ENCODE results near the gene CCL22. TPM values are rescaled to one million over a fixed set of nuclear protein-coding genes. Genes with fewer than 3 reads are reported as not detected.

The CCL22 gene
- total RNA-seq, 1 experiment from 2014 or later, result 0.66 TPM

- ATAC-seq (no peak), DNase-seq (ENCODE audit: low read depth, low spot score) (no peak)
- BruUV-seq (replicated peaks), result no TSS peak
- Histone ChIP-seq H3K4me2 (ENCODE audit: low read length) (no peak overlapping the region), H3K4me3 (replicated peaks in 1 of 2; ENCODE audit: low read depth in 1 of 2, low read length in 2 of 2) (no peak overlapping the region), H3K27me3 (ENCODE audit: insufficient read depth, low read length) (no peaks in the 10 kb centered on the region), H3K79me2 (ENCODE audit: insufficient read depth, low read length) (no peaks in the 10 kb centered on the region), H3K9me2 (ENCODE audit: insufficient read depth) (no peaks in the 10 kb centered on the region), H3K4me1 (ENCODE audit: control insufficient read depth in 1 of 2, insufficient read depth in 2 of 2, low read length in 2 of 2) (peaks cover 13 to 23% of the 10 kb centered on the region in 2 experiments; a peak in 3 of 4 replicates), H2AFZ (ENCODE audit: low read depth, low read length, poor library complexity, severe bottlenecking) (no peak overlapping the region), H3K9ac (ENCODE audit: low read length) (no peak overlapping the region), H3K9me3 (ENCODE audit: control insufficient read depth in 1 of 2, insufficient read depth in 1 of 2, low read depth in 1 of 2, low read length in 2 of 2) (no peaks in the 10 kb centered on the region), H4K20me1 (ENCODE audit: insufficient read depth) (no peaks in the 10 kb centered on the region), H3K36me3 (ENCODE audit: control insufficient read depth in 1 of 2, insufficient read depth in 2 of 2, low read length in 2 of 2) (no peaks in the 10 kb centered on the region), H3K27ac (ENCODE audit: low read depth, low read length) (no peak overlapping the region)
- ChIA-PET CTCF (no interaction called here), RAD21 (ENCODE audit: low non-redundant PET in 1 of 2, low total read pairs in 2 of 2, uncharacterized antibody in 2 of 2, unreplicated experiment in 2 of 2) (no interaction called here), POLR2A (no interaction called here)
- TF ChIP-seq YY1 (IDR thresholded peaks at IDR 0.05; ENCODE audit: extremely low read depth, insufficient replicate concordance, low read depth, low read length), result no peak
- TF ChIP-seq TCF7L2 (IDR thresholded peaks at IDR 0.05; ENCODE audit: borderline replicate concordance, extremely low read depth, insufficient read depth, insufficient read length), result no peak
- TF ChIP-seq ELF1 (IDR thresholded peaks at IDR 0.05; ENCODE audit: borderline replicate concordance, low read depth), result no peak
- no peak for TF ChIP-seq EZH2phosphoT487 (IDR thresholded peaks at IDR 0.05; ENCODE audit: borderline replicate concordance)
- TF ChIP-seq ZBTB33 (IDR thresholded peaks at IDR 0.05; ENCODE audit: extremely low read depth, insufficient replicate concordance, low read length), result no peak
- TF ChIP-seq SP1 (IDR thresholded peaks at IDR 0.05; ENCODE audit: low read depth), result no peak
- no peak for TF ChIP-seq MAX (IDR thresholded peaks at IDR 0.05)
- TF ChIP-seq JUND (IDR thresholded peaks at IDR 0.05), result no peak
- TF ChIP-seq RAD21 (IDR thresholded peaks at IDR 0.05; ENCODE audit: low read depth), result no peak
- TF ChIP-seq CEBPB (IDR thresholded peaks at IDR 0.05; ENCODE audit: low read depth), result no peak
- no peak for TF ChIP-seq CTCF (IDR thresholded peaks at IDR 0.05 in 2 of 3, conservative IDR thresholded peaks at IDR 0.05 in 1 of 3; ENCODE audit: borderline replicate concordance in 1 of 3, insufficient read depth in 1 of 3, low read depth in 2 of 3, low read length in 2 of 3)
- no peak for TF ChIP-seq CBX3 (IDR thresholded peaks at IDR 0.05; ENCODE audit: low read depth)
- TF ChIP-seq ZFX (IDR thresholded peaks at IDR 0.05), result no peak
- no peak for TF ChIP-seq ATF3 (IDR thresholded peaks at IDR 0.05)
- TF ChIP-seq EZH2 (IDR thresholded peaks at IDR 0.05), result no peak
- TF ChIP-seq REST (IDR thresholded peaks at IDR 0.05; ENCODE audit: low read depth), result no peak
- no peak for TF ChIP-seq FOSL1 (IDR thresholded peaks at IDR 0.05; ENCODE audit: low read depth)
- intact Hi-C loops (cut with micrococcal nuclease), result no loop called here
Observed at GRCh38 chr16:57413733-57414132, 55.1 kb downstream of the CCL22 start.
